Heart left ventricle (tissue), 13 donors: ENCODE results near the gene NKX2-1.

ENCODE experiments used
- CTCF ChIP-seq, 12 donors: fragments of 200-600 bp; sonication (generic) in 4 of 12; IDR thresholded peaks; one replicate each; pipeline versions ENCODE4 v1.5.0 to v1.8.0; 2018 to 2022; ENCODE audit warnings: antibody characterized with exemption in 12 of 12, mild to moderate bottlenecking in 5 of 12
- POLR2A ChIP-seq, 2 donors: fragments of 450-650 bp; IDR thresholded peaks; one replicate each; pipeline ENCODE4 v1.6.1; 2017; ENCODE audit warnings: antibody characterized with exemption in 2 of 2, mild to moderate bottlenecking in 2 of 2, moderate library complexity in 2 of 2
- donor health status: ischemic (EF 13 %, LVEDD 7.1; RV severe dilation, severe dysfunction).
- donor health status: DM: no; HTN: yes; CAD: no.
- donor health status: DM: no; HTN: no; CAD: no.
- donor health status: ischemic (EF 25% LVEDD 6.9; RV normal size, moderate dysfunction).
- donor health status: ischemic (EF 25% LVEDD 5.7; RV mildly dilated, moderate dysfunction).
- donor health status: ischemic (EF 35%, LVEDD 5.7; RV mildly dilated, moderate dysfunction).
- donor health status: nonischemic (EF 11% LVEDD 7.7; RV severe dilation, severe dysfunction).
- donor health status: DM: yes; HTN: yes; CAD: no.
- donor health status: PGD.
- donor health status: ischemic (EF 29% LVEDD 5.4; RV normal size, mild dysfunction).
- donor health status: nonischemic (EF 23%, LVEDD 6.1; RV moderate dilation, normal function).

GRCh38 chr14:36498938-36499337 lies 21.1 kb downstream of the NKX2-1 start:
- TF ChIP-seq CTCF (IDR thresholded peaks at IDR 0.05) (no peak), POLR2A (IDR thresholded peaks at IDR 0.05) (no peak)
